Measurements from ENCODE around the gene GMEB1. TPM values are rescaled to one million over a fixed set of nuclear protein-coding genes. Genes with fewer than 3 reads are reported as not detected.
"Not testable (repeated sequence)": the region's sequence is repeated elsewhere in the genome, so short reads cannot be mapped to it uniquely, and the experiment has no call there.

GMEB1 gene
- total RNA-seq, 1 donor from 2014 or later = 11.5 TPM

DNA sequence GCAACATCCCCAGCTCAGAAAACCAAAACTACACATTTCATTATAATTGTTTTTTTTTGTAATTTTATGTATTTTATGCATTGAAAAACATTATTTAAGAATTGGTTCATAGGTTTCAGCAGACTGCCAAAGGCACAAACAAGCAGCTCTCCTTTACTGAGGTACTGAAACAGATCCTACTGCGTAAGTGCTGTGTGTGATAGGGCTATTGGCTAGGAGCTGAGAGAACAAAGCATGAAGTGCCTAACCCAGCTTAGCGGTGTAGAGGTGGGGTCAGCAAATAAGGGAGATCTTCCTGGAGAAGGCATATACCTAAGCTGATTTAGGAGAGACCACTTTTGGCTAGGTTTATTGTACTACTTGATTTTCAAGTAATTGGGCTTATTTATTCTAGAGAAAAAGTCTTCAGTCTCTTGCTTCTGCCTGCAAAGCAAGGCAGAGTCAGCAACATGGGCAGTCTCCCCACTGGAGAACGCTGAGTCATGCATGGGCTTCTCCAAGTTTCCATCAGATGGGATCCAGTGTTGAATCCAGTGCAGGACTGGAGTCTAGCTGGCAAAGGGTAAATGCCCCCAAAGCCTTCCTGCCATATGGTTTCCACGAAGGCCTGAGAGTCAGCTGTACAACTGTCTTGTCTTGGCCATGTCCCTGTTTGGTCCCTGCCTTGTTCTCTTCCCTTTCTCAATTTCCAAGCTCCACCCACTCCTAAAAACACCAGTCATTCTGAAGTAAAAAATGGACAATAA, 50.2 kb downstream of the GMEB1 start:
- TF ChIP-seq, protein P1, sequence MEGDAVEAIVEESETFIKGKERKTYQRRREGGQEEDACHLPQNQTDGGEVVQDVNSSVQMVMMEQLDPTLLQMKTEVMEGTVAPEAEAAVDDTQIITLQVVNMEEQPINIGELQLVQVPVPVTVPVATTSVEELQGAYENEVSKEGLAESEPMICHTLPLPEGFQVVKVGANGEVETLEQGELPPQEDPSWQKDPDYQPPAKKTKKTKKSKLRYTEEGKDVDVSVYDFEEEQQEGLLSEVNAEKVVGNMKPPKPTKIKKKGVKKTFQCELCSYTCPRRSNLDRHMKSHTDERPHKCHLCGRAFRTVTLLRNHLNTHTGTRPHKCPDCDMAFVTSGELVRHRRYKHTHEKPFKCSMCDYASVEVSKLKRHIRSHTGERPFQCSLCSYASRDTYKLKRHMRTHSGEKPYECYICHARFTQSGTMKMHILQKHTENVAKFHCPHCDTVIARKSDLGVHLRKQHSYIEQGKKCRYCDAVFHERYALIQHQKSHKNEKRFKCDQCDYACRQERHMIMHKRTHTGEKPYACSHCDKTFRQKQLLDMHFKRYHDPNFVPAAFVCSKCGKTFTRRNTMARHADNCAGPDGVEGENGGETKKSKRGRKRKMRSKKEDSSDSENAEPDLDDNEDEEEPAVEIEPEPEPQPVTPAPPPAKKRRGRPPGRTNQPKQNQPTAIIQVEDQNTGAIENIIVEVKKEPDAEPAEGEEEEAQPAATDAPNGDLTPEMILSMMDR (conservative IDR thresholded peaks at IDR 0.05; ENCODE audit: low read depth, low read length) = no peak
- no peak overlapping the region for H3K4me3 ChIP-seq (ENCODE audit: low read depth, low read length)
- DNase-seq (ENCODE audit: low read depth) = no peak

DNA sequence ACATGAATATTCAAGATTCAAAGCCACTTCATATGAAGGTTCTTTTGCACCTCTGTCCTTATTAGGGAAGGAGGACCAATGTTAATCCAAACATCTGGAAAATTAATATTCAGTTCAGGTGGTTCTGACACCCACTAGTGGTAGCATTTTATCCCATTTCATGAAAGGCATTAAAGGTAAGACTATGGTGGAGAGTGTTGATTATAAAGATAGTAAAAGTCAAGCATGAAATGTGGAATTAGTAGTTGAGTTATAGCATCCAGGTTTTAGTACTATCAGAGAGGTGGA, 50.7 kb downstream of the GMEB1 start:
- no peak overlapping the region for H3K4me3 ChIP-seq (ENCODE audit: low read depth, low read length)
- TF ChIP-seq, protein P1 (conservative IDR thresholded peaks at IDR 0.05; ENCODE audit: low read depth, low read length) = no peak
- no peak for DNase-seq (ENCODE audit: low read depth)

DNA sequence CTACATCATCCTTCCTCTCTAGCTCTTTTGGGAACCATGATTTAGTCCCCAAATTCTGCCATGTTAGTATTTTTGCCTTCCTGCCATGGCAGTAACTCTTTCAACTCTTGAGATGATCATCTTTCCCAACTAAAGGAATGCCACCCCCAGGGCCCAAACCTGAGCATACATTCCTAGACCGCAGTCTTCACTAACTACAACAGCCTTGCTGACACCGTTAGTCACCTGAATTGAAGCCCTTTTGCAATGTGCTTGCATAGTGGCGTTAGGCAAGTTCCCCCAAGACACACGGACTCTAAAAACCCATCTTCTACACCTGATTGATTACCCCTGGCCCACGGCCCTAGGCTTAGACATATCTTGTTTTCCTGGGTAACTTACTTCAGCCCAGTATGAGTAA, 51.8 kb downstream of the GMEB1 start:
- no peak for DNase-seq (ENCODE audit: low read depth)
- H3K4me3 ChIP-seq (ENCODE audit: low read depth, low read length) = no peak overlapping the region
- TF ChIP-seq, protein P1 (conservative IDR thresholded peaks at IDR 0.05; ENCODE audit: low read depth, low read length) = no peak

DNA sequence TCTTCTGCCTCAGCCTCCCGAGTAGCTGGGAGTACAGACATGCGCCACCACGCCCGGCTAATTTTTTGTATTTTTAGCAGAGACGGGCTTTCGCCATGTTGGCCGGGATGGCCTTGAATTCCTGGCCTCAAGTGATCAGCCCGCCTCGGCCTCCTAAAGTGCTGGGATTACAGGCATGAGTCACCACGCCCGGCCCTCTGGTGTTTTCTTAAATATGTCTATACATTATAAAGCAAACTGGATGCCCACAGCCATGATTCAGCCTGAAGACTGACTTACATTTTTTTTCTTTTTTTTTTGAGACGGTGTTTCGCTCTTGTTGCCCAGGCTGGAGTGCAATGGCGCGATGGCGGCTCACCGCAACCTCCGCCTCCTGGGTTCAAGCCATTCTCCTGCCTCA, 53.3 kb downstream of the GMEB1 start:
- not testable (repeated sequence) for DNase-seq (ENCODE audit: low read depth); H3K4me3 ChIP-seq (ENCODE audit: low read depth, low read length)

DNA sequence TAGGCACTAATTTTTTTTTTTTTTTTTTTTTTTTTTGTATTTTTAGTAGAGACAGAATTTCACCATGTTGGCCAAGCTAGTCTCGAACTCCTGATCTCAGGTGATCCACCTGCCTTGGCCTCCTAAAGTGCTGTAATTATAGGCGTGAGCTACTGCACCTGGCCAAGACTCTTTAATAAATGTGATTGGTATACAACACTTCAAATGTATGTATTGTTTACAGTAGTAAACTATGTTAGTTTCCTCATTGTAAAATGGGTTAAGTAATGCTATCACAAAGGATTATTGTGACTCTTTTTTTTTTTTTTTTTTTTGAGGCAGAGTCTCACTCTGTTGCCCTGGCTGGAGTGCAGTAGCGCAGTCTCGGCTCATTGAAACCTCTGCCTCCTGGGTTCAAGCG, 56.8 kb downstream of the GMEB1 start:
- H3K4me3 ChIP-seq (ENCODE audit: low read depth, low read length); DNase-seq (ENCODE audit: low read depth): not testable (repeated sequence)

DNA sequence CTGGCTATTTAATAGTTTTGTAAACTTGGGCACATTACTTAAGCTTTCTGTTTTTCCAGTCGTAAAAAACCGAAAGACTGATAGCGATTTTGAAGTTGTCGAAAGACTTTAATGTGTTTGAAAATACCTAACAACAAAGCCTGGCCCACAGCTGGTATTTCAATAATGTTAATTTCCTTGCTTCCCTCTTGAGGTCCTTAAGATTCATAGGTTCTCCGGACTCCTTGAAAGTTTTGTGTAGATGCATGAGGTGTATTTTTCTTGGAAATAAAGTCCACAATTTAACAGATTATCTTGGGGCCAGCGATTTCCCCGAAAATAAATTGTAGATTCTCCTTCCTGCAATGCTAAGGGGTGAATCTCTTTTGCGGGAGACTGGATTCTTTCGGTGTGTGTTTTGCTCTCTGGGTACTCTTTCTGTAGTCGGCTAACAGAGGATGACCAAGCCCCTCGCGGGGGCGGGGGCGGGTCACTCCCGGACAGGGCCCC, 67.4 kb downstream of the GMEB1 start:
- DNase-seq (ENCODE audit: low read depth) = no peak
- TF ChIP-seq, protein P1 (conservative IDR thresholded peaks at IDR 0.05; ENCODE audit: low read depth, low read length) = no peak
- peak overlapping the region; percentile 95 for H3K4me3 ChIP-seq (ENCODE audit: low read depth, low read length)

DNA sequence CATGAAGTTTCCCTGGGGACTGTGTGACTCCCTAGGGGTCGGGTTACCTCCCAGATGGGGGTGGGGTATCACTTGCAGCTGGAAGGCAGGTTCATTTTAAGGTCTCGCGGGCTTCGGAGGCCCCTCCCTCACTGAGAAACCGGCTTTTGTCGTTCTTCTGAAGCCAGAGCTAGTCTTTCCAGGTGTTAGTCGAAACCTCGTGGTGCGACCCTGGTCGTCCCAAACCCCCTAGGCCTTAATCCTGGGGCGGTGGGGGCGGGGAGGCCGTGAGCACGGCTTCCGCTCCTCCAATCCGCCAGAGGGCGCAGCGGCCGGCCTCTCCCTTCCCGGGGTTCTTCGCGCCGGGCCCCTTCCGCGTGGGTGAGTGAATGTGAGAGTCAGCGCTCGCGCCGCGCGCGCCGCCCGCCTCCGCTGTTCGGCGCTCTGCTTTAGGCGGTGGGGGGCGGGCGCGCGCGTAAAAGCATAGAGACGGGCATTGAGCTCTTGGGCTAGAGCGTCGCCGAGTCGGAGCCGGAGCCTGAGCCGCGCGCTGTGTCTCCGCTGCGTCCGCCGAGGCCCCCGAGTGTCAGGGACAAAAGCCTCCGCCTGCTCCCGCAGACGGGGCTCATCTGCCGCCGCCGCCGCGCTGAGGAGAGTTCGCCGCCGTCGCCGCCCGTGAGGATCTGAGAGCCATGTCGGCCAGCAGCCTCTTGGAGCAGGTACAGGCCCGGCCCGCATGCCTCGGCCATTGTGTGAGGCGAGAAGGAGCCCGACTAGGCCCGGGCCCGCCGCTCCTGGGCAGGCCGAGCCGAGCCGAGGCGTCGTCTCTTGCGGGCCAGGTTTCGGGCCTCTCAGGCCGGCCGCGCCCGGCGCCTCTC, 68.1 kb downstream of the GMEB1 start, which contains the start of gene YTHDF2:
YTHDF2 (plus strand) TSS at position 491 of the 857 bp plus-strand sequence; CDS start at position 672, 181 bp downstream.
- peak within 1 kb of the TSS; percentile 95 for H3K4me3 ChIP-seq (ENCODE audit: low read depth, low read length)
- TF ChIP-seq, protein P1 (conservative IDR thresholded peaks at IDR 0.05; ENCODE audit: low read depth, low read length) = peak; percentile 84
- DNase-seq (ENCODE audit: low read depth) = peak; percentile 41
